Measurements from ENCODE around the gene HERPUD1.

HERPUD1 gene

GRCh38 chr16:56977823-56978430, 46.0 kb downstream of the HERPUD1 start:
- no peak for DNase-seq (ENCODE audit: extremely low read depth, low read depth)
- TF ChIP-seq CTCF (IDR thresholded peaks at IDR 0.05; ENCODE audit: low read depth, low read length) = no peak

- no peak for TF ChIP-seq CTCF (IDR thresholded peaks at IDR 0.05; ENCODE audit: low read depth, low read length)
- no peak for DNase-seq (ENCODE audit: extremely low read depth, low read depth)
Measured at GRCh38 chr16:56980201-56980535, 48.2 kb downstream of the HERPUD1 start.

GRCh38 chr16:56980792-56981724, 49.1 kb downstream of the HERPUD1 start:
- no peak for TF ChIP-seq CTCF (IDR thresholded peaks at IDR 0.05; ENCODE audit: low read depth, low read length)
- DNase-seq (ENCODE audit: extremely low read depth, low read depth) = no peak

- TF ChIP-seq CTCF (IDR thresholded peaks at IDR 0.05; ENCODE audit: low read depth, low read length) = no peak
- DNase-seq (ENCODE audit: extremely low read depth, low read depth) = no peak
Measured at GRCh38 chr16:56981729-56982271, 49.9 kb downstream of the HERPUD1 start.

GRCh38 chr16:56982695-56983094, 50.8 kb downstream of the HERPUD1 start:
- no peak for DNase-seq (ENCODE audit: extremely low read depth, low read depth)
- no peak for TF ChIP-seq CTCF (IDR thresholded peaks at IDR 0.05; ENCODE audit: low read depth, low read length)

GRCh38 chr16:56983211-56983751, 51.3 kb downstream of the HERPUD1 start:
- no peak for DNase-seq (ENCODE audit: extremely low read depth, low read depth)
- no peak for TF ChIP-seq CTCF (IDR thresholded peaks at IDR 0.05; ENCODE audit: low read depth, low read length)

- TF ChIP-seq CTCF (IDR thresholded peaks at IDR 0.05; ENCODE audit: low read depth, low read length) = no peak
- no peak for DNase-seq (ENCODE audit: extremely low read depth, low read depth)
Measured at GRCh38 chr16:56984639-56985038, 52.7 kb downstream of the HERPUD1 start.
